GM18868 (cell line): Measurements from ENCODE around the gene SLC45A3.
"Not testable (repeated sequence)": the region's sequence is repeated elsewhere in the genome, so short reads cannot be mapped to it uniquely, and the experiment has no call there.

ENCODE experiments used
- ATAC-seq: cut with Tn5 transposase; IDR thresholded peaks from one replicate; pipeline ENCODE4 v1.9.1; 2021; ENCODE audit warnings: mild to moderate bottlenecking, moderate library complexity; ENCODE audit not compliant: unreplicated experiment

SLC45A3 gene

GRCh38 chr1:205637854-205638468 is 42.3 kb downstream of the SLC45A3 start:
- no peak for ATAC-seq

DNA sequence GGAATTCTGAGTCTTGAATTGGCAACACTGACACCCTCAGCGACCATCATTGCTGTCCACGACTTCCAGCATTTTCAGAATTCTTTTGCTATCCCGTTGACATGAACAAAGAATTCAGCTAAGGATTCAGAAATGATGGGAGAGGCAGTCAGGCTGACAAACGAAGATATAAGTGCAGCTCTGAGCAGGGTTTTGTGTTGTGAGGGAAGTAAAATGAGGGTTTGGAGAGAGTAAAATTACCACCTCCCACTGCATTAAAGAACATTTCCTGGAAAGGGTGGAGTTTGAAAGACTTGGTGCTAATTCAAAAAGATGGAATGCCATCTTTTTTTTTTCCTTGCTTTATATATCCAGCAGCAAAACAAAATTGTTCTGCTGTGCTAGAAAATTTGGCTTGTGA is 43.6 kb downstream of the SLC45A3 start:
- no peak for ATAC-seq

GRCh38 chr1:205636138-205636530 is 44.2 kb downstream of the SLC45A3 start:
- ATAC-seq = not testable (repeated sequence)

DNA sequence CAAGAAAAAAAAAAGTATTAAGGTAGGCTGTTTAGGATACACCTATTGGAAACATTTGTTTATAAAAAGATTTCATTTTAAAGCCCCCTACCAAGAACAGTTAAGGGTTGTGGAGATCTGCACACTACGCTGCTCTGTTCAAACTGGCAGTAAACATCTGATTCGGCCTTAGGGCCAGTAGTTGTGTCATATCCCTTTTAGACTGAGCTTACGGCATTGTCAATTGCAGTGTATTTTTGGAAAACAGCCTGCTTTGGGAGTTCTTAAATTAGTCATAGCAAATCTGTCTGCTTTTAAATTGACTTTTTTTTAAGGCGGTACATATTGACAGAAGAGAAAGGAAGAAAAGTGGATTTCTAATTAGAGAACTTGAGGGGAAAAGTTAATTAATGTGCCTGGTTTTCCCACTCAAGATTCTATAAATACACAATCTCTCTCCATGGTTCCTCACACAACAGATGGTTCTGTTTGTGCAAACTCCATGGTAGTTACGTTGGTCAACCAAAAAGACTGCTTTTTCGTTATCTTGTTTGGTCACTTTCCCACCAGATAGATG is 46.8 kb downstream of the SLC45A3 start:
- no peak for ATAC-seq

- ATAC-seq = no peak
These were observed 47.6 kb downstream of the SLC45A3 start for GRCh38 chr1:205632669-205633169.

DNA sequence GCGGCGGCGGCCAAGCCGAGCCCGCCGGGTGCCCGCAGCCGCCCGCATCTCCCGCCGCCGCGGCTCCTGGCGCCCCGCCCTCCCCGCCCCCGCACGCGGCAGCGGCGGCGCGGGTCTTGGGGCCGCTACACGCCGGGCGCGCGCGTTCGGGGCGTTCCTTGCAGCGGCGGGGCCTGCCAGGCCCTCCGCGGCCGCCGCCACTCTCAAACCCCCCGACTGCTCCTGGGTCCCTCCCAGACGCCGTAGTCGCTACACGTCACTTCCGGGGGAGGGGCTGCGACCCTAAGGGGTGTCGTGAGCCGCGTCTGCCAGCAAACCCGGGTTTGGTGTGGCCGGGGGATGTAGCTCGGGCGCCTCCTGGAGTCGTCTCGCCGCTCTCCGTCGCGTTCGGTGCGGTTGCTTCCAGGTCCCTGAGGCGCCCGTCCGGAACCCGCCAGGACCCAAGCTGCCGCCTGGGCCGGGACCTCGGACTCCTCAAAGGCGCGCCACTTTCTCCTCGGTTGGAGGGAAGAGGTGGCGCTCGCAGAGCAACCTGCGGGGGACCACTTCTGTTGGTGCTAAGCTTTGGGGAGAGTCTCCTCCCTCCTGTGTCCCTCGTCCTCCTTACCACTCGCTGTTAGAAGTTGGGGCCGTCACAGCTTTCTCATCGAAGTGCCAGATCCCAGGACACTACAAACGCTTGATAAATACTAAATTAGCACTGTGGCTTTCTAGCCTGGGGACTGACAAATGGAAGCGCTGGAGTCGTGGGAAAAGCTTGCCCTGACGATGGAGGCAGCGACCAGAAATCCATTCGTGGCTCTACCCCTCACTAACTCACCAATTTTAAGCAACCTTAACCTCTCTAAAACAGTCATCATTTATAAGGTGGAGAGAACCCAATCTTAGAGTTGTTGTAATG is 48.3 kb downstream of the SLC45A3 start, which contains the start of gene ELK4:
TSS of gene ELK4 (minus strand) at position 244 of the 901 bp plus-strand sequence. CDS start 8,129 bp downstream, outside the sequence.
- ATAC-seq = peak; percentile 78

DNA sequence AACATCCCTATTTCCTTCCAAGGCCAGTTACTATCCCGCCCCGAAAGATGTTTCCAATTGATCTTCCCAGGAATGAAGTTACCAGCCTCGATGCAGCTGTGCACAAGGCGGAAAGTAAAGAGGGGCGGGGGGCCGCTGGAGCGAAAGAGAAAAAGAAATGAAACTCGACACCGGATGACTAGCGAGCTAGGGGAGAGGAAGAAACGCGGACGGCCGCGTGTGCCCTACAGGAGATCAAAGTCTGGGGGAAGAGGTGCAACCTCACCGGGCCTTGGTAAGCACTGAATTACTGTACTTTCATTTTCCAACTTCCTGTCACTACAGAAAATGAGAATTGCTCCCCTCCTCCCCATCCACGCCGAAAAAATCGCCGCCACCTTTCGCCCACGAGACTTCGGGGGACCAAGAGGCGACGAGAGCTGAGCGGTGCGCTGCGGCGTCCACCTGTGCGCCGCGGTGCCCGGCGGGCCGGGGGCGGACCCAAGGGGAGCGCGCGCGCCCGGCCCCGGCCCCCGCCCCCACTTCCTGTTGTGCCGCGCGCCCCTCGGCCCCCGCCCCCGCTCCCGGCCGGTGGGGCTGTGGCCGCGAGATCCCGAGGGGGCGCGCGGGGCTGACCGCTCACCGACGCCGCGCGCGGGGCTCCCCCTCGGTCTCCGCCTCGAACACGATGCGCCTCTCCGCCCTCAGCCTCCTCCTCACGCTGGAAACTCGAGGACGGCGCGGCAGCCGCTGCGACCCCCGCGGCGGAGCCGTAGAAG is 49.1 kb downstream of the SLC45A3 start:
- ATAC-seq = peak; percentile 67

DNA sequence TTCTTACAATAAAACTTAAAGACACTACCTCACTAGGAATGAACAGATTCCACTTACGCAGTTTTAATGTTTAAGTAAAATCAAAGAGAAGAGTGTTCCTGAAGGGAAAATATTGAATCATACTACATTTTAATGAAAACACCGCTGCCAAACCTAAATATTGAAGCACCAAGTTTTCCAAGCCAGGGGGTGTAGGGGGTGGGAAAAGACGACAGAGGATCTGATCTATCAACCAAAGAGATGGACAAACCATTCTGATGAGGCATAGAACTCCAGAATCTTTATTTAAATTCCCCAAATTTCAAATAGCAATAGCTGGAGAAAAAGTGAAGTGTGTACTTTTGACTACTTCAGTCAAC is 49.7 kb downstream of the SLC45A3 start:
- ATAC-seq = no peak

- ATAC-seq = no peak
These were observed 50.1 kb downstream of the SLC45A3 start for GRCh38 chr1:205630241-205630640.

DNA sequence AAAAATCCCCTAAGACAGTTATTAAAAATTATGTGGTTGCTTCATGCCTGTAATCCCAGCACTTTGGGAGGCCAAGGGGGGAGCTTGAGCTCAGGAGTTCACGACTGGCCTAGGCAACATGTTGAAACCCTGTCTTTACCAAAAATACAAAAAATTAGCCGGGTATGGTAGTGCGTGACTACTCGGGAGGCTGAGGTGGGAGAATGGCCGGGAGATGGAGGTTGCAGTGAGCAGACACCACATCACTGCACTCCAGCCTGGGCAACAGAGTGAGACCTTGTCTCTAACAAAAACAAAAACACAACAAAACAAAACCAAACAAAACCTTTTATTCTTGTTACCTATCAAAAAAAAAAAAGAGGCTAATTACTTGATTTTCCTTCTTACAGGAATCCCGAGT is 50.6 kb downstream of the SLC45A3 start:
- ATAC-seq = no peak

DNA sequence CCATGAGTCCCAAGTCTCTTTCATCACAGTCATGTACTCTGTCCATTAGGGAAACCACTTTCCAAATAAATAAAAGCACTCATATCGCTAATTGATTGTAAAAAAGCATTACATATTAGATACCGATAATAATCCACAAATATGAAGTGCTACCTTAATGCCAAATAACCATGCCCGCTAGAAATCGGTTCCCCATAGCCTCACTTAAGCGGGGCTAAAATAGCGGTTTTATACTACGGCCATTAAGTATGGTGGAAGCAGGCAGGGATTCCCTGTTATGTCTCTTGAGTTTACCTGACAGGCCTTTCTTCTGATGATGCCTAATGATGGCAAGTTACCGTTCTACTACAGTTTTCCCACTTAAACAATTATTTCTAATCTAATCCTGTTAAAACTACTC is 52.4 kb downstream of the SLC45A3 start:
- ATAC-seq = no peak

DNA sequence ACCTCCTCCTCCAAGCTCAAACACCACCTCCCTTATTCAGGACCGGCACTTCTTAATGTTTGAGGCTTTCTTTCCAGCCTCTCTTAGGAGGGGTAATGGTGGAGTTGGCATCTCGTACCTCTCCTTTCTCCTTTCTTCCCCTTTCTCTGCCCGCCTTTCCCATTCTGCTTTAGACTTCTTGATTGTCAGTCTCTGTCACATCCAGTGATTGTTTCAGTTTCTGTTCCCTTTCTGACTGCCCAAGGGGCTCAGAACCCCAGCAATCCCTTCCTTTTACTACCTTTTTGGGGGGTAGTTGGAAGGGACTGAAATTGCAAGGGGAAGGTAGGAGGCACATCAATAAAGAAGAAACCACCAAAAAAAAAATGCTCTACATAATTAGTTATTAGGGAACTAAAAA is 54.1 kb downstream of the SLC45A3 start:
- no peak for ATAC-seq

DNA sequence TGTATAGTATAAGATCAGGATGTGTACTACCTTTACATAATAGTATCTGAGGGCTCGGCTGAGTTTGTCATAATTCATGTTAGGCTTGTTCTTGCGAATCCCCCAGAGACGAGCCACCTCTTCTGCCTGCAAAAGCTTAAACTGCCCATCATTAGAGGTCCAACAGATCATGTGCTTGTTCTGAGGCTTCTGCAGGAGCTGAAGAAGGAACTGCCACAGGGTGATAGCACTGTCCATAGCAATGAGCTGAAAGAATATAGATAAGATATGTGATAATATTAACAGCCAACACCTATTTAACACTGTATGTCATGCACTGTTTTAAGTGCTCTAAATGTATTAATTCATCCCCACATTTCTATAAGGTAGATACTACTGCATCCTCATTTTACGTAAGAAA is 56.7 kb downstream of the SLC45A3 start:
- no peak for ATAC-seq

DNA sequence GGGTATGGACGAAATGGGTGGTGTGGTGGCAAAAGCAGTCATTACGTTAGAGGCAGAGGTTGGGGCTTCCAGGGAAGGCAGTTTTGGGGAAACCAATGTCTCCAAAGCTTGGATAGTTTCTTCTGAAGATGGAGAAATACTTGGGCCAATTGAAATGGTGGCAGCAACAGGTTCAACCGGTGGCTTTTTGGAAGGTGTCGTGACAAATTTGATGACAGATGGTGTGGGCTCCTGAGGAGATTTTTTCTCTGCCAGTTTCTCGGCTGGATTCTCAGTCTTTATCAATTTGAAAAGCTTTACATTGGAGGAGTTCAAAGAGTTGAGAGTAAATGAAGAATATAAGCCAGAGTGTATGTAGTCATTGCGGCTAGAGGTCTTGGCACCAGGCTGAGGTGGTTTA is 60.0 kb downstream of the SLC45A3 start:
- ATAC-seq = no peak

DNA sequence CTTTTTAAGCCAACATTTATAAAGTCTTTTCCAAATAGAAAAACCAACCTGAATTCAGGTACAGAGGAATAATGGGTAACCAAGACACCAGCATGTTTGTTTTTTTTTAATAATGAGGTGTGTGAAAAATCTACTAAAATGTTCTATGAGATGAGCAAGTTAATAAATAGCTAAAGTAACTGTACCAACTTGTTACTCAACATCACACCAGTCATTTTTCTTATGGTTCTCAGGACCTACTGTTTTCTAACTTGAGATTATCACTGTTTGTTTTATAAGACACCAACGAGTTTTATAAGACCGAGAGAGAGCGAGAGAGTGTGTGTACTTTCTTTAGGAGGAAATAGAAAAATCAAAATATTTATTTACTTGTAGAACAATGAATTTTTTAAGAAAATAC is 60.9 kb downstream of the SLC45A3 start:
- no peak for ATAC-seq

DNA sequence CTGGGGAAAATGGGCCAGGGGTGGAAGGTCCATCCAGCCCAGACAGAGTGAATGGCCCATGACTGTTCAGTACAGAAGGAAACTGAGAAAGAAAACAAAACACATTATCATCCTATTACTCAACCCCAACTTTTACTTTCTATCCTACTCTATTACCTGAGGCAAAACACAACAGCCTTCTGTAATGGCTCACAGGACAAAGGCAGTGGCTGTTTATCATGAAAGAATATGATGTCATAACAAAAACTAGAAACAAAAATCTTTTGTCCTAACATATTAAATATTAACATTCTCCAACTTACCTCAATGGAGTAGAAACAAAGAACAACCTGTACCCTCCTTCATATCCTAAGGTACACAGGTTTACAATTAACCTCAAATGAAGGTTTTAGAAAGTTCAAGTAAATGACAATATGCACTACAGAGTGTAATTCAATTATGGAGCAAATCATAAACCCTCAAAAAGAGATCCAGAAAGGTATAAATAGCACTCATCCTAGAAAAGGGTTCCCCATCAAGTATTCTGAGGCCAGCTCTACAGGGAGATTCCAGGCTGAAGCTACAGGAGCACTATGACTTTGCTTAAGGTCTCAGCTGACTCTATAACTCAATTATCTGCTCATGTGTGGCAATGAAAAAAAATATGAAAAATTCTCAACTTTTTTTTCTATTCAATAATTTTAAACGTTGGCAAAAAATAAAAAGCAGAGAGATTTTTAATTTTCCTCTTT is 63.6 kb downstream of the SLC45A3 start:
- peak; percentile 64 for ATAC-seq

DNA sequence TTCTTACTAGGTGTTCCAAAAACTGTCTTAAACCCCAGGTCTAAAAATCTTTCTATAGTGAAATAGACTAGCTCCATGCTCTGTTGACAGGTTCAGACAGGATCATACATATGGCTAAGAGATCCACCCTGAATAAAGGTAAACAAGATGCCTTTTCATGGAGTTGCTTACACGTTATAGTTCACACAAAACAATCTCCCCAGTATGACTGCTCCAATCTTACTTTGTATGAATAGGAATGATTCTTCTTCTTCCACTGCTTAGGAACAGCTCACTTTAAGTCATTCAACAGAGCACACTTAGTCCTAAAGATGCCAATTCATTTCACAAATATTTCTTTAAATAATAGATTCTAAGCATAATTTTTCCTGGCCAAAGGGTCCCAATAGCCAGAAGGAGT is 64.5 kb downstream of the SLC45A3 start:
- no peak for ATAC-seq

- ATAC-seq = no peak
These were observed 66.4 kb downstream of the SLC45A3 start for GRCh38 chr1:205613854-205614412.

- ATAC-seq = no peak
These were observed 67.8 kb downstream of the SLC45A3 start for GRCh38 chr1:205612556-205612955.

DNA sequence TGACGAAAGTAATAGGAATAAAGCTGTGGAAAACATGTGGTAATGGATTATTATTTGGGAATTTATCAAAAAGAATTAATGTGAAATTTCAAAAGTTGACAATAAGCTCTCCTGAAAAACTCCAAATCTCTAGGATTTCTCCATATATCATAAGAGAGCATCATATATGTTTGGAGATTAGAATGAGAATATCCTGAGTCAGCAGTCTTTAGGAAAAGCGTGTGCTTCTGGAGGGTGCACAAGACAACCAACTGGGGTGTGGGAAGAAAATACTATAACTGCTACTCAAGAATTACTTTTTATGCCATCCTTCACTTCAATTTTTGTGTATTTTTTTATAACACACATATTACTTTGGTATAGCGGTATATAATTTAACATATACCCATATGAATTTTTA is 68.2 kb downstream of the SLC45A3 start:
- no peak for ATAC-seq
